ENCODE measurements around the gene MFRP. TPM values are rescaled to one million over a fixed set of nuclear protein-coding genes. Genes with fewer than 3 reads are reported as not detected.

Gene MFRP
- polyA plus RNA-seq, 1 of the 3 experiments (the other 2 are of a cell fraction): not detected

DNA sequence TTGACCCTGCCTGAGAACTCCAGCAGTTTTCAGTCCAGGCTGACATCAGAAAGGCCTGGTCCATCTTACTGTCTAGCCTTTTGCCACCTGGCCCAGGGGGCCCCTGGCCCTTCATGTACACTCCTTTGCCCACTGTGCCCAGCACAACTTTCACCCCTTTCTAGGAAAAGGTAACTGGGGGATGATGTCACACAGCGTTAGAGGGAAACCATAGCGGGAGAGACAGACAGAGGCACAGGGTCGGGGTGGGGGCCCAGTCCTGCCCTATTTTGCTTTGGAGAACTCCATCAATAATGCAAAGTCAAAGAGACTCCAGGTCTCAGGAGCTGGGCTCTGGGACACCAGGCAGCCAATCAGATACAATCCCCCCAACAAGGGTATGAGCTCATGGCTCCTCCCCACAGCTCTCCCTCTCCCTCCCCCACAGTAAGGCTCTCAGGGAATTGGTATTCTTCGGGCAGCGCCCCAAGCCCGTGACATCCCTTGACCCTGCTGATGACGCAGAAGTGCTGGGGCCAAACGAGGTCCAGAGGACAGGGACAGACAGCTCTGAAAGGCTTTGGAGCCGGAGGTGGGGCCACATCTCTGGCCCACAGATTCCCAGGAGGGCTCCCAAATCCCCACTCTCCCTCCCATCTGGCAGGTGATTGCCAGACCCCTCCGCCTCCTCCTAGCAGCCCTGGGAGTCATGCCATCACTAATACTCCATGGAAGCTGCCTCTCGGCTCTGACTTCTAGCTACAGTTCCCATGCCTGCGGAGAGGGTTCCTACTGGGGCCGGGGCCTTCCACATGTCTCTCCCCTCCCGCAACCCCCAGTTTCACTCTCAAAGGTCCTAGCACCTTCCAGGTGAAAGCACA is 29.1 kb upstream of the MFRP start:
- Histone ChIP-seq H3F3A (replicated peaks; ENCODE audit: insufficient read depth) (no peaks in the 10 kb centered on the region), H3K9me2 (no peaks in the 10 kb centered on the region), H3K4me2 (0 out of 2 replicates have a peak overlapping the region, but pooled peaks have one; percentile 1), H3K27me3 (ENCODE audit: insufficient read depth) (no peaks in the 10 kb centered on the region), H3K27ac (ENCODE audit: low read depth in 2 of 2, low read length in 1 of 2) (peak overlapping the region in 1 of 2 experiments; percentile 98; a peak in 2 of 4 replicates), H3K36me3 (replicated peaks in 1 of 2; ENCODE audit: control insufficient read depth in 1 of 2, insufficient read depth in 2 of 2, low read length in 1 of 2) (no peaks in the 10 kb centered on the region), H3K4me3 (ENCODE audit: low read depth in 2 of 2, low read length in 1 of 2) (no peak overlapping the region), H4K20me1 (ENCODE audit: insufficient read depth) (no peaks in the 10 kb centered on the region), H3K4me1 (ENCODE audit: control insufficient read depth in 1 of 2, insufficient read depth in 2 of 2, low read depth in 1 of 2, low read length in 1 of 2) (peaks cover 4 to 84% of the 10 kb centered on the region in 2 experiments), H3K79me2 (ENCODE audit: insufficient read depth) (no peaks in the 10 kb centered on the region), H2AFZ (ENCODE audit: low read depth) (no peak overlapping the region), H3K9ac (no peak overlapping the region), H3K9me3 (no peaks in the 10 kb centered on the region)
- CTCF ChIA-PET: interaction anchor here (0.6 to 22.5 kb wide), 19 partner anchors 11 to 353 kb away, joined by 3 to 390 read pairs (median 10); partner anchors contain the start of genes C1QTNF5, CBL, DPAGT1 and MFRP
- POLR2A ChIA-PET: interaction anchor here (0.6 to 1.8 kb wide), 6 partner anchors 20 to 281 kb away, joined by 3 to 9 read pairs (median 6); no protein-coding TSS in a partner anchor
- WGBS (ENCODE audit: low lambda C conversion rate): 86% methylated on average over 13 of the region's 14 CpGs
- TF ChIP-seq, protein P1, sequence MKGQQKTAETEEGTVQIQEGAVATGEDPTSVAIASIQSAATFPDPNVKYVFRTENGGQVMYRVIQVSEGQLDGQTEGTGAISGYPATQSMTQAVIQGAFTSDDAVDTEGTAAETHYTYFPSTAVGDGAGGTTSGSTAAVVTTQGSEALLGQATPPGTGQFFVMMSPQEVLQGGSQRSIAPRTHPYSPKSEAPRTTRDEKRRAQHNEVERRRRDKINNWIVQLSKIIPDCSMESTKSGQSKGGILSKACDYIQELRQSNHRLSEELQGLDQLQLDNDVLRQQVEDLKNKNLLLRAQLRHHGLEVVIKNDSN (IDR thresholded peaks at IDR 0.05; ENCODE audit: borderline replicate concordance, low read depth): no peak
- TF ChIP-seq RAD21 (IDR thresholded peaks at IDR 0.05; ENCODE audit: low read length) (no peak), ELF1 (IDR thresholded peaks at IDR 0.05) (no peak), YY1 (IDR thresholded peaks at IDR 0.05; ENCODE audit: low read depth) (no peak), TEAD4 (IDR thresholded peaks at IDR 0.05; ENCODE audit: borderline replicate concordance, insufficient read depth) (no peak), GATA2 (CRISPR knock-in tag; IDR thresholded peaks at IDR 0.05) (no peak), PBX3 (IDR thresholded peaks at IDR 0.05) (no peak), EZH2phosphoT487 (IDR thresholded peaks at IDR 0.05; ENCODE audit: borderline replicate concordance, low read depth) (no peak)
- TF ChIP-seq, protein P2, sequence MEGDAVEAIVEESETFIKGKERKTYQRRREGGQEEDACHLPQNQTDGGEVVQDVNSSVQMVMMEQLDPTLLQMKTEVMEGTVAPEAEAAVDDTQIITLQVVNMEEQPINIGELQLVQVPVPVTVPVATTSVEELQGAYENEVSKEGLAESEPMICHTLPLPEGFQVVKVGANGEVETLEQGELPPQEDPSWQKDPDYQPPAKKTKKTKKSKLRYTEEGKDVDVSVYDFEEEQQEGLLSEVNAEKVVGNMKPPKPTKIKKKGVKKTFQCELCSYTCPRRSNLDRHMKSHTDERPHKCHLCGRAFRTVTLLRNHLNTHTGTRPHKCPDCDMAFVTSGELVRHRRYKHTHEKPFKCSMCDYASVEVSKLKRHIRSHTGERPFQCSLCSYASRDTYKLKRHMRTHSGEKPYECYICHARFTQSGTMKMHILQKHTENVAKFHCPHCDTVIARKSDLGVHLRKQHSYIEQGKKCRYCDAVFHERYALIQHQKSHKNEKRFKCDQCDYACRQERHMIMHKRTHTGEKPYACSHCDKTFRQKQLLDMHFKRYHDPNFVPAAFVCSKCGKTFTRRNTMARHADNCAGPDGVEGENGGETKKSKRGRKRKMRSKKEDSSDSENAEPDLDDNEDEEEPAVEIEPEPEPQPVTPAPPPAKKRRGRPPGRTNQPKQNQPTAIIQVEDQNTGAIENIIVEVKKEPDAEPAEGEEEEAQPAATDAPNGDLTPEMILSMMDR (IDR thresholded peaks at IDR 0.05): no peak
- TF ChIP-seq, protein P3, sequence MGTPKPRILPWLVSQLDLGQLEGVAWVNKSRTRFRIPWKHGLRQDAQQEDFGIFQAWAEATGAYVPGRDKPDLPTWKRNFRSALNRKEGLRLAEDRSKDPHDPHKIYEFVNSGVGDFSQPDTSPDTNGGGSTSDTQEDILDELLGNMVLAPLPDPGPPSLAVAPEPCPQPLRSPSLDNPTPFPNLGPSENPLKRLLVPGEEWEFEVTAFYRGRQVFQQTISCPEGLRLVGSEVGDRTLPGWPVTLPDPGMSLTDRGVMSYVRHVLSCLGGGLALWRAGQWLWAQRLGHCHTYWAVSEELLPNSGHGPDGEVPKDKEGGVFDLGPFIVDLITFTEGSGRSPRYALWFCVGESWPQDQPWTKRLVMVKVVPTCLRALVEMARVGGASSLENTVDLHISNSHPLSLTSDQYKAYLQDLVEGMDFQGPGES (IDR thresholded peaks at IDR 0.05; ENCODE audit: low read depth, low read length): no peak
- peak; percentile 45 for DNase-seq
